Keratinocyte (primary cell): Measurements from ENCODE around the gene NCOA3.

Source experiments
- EZH2 ChIP-seq: IDR thresholded peaks from one replicate; pipeline ENCODE4 v1.6.1; 2012; ENCODE audit warnings: inconsistent platforms, mild to moderate bottlenecking, low read length, moderate library complexity
- TF ChIP-seq, protein P1 (sequence below), 3 experiments: IDR thresholded peaks in 1 of 3; conservative IDR thresholded peaks in 1 of 3; optimal IDR thresholded peaks in 1 of 3; 2 replicates in 2 of 3; 3 replicates in 1 of 3; pipeline versions ENCODE3 to v1.5.1; 2011; ENCODE audit warnings: low read length in 3 of 3, mild to moderate bottlenecking in 3 of 3, moderate library complexity in 2 of 3, control low read depth in 1 of 3, inconsistent platforms in 1 of 3; ENCODE audit not compliant: insufficient read depth in 2 of 3; ENCODE audit errors: extremely low read depth in 1 of 3

DNA sequence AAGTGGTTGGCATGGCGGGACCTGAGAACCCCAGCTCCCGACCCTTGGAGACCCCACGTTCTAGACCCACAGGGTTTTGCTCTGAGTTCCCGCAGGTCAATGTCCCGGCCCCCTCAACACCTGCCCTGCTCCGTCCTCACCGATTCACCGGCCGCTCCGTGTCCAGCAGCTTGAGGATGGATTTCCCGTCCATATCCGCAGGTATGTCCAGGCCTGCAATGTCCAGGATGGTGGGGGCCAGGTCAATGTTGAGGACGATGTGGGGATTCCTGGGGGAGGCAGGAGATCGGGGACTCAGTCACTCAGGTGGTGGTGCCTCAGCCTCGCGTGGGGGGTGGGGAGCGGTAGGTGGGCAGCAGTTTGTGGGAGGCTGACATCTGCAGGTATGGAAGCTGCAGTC, 176.8 kb downstream of the NCOA3 start:
- TF ChIP-seq EZH2: no peak
- TF ChIP-seq, protein P1, sequence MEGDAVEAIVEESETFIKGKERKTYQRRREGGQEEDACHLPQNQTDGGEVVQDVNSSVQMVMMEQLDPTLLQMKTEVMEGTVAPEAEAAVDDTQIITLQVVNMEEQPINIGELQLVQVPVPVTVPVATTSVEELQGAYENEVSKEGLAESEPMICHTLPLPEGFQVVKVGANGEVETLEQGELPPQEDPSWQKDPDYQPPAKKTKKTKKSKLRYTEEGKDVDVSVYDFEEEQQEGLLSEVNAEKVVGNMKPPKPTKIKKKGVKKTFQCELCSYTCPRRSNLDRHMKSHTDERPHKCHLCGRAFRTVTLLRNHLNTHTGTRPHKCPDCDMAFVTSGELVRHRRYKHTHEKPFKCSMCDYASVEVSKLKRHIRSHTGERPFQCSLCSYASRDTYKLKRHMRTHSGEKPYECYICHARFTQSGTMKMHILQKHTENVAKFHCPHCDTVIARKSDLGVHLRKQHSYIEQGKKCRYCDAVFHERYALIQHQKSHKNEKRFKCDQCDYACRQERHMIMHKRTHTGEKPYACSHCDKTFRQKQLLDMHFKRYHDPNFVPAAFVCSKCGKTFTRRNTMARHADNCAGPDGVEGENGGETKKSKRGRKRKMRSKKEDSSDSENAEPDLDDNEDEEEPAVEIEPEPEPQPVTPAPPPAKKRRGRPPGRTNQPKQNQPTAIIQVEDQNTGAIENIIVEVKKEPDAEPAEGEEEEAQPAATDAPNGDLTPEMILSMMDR (optimal IDR thresholded peaks at IDR 0.05 in 1 of 3, IDR thresholded peaks at IDR 0.05 in 1 of 3, conservative IDR thresholded peaks at IDR 0.05 in 1 of 3; ENCODE audit: extremely low read depth in 1 of 3, insufficient read depth in 2 of 3, low read length in 3 of 3): no peak
